NCI-H2227 treated with DMSO at 0.1 percent for 48 hours (cell line): ENCODE data around the gene ARPC5.

ENCODE experiments used
- DNase-seq: peaks from one replicate; lab custom pipeline; 2025; lab: John Stamatoyannopoulos, UW

The ARPC5 gene

GRCh38 chr1:183611021-183611420 is 24.6 kb downstream of the ARPC5 start:
- no peak for DNase-seq

GRCh38 chr1:183609759-183610452 is 25.7 kb downstream of the ARPC5 start:
- peak; percentile 18 for DNase-seq

- peak; percentile 34 for DNase-seq
Measured at GRCh38 chr1:183609313-183609712, 26.3 kb downstream of the ARPC5 start.

- DNase-seq: no peak
Measured at GRCh38 chr1:183607322-183607980, 28.1 kb downstream of the ARPC5 start.

GRCh38 chr1:183605904-183606303 is 29.7 kb downstream of the ARPC5 start:
- no peak for DNase-seq

GRCh38 chr1:183604815-183605214 is 30.8 kb downstream of the ARPC5 start:
- DNase-seq: no peak

- DNase-seq: no peak
Measured at GRCh38 chr1:183604038-183604808, 31.4 kb downstream of the ARPC5 start.

- no peak for DNase-seq
Measured at GRCh38 chr1:183602510-183602909, 33.1 kb downstream of the ARPC5 start.

GRCh38 chr1:183600634-183601033 is 34.9 kb downstream of the ARPC5 start:
- DNase-seq: no peak

GRCh38 chr1:183600136-183600535 is 35.4 kb downstream of the ARPC5 start:
- no peak for DNase-seq

GRCh38 chr1:183598386-183598785 is 37.2 kb downstream of the ARPC5 start:
- DNase-seq: no peak

- DNase-seq: no peak
Measured at GRCh38 chr1:183597656-183598347, 37.8 kb downstream of the ARPC5 start.

GRCh38 chr1:183596500-183596899 is 39.1 kb downstream of the ARPC5 start:
- DNase-seq: no peak

- DNase-seq: no peak
Measured at GRCh38 chr1:183595537-183595936, 40.0 kb downstream of the ARPC5 start.

- no peak for DNase-seq
Measured at GRCh38 chr1:183593356-183593755, 42.2 kb downstream of the ARPC5 start.

GRCh38 chr1:183592733-183593132 is 42.9 kb downstream of the ARPC5 start:
- DNase-seq: no peak

GRCh38 chr1:183590244-183591191 is 45.1 kb downstream of the ARPC5 start, which contains the start of gene NCF2:
NCF2 (minus strand) TSS chr1:183590459; CDS start chr1:183590329, 130 bp downstream.
- DNase-seq: no peak

- DNase-seq: no peak
Measured at GRCh38 chr1:183589874-183590243, 45.7 kb downstream of the ARPC5 start.

- no peak for DNase-seq
Measured at GRCh38 chr1:183589384-183589783, 46.2 kb downstream of the ARPC5 start.

GRCh38 chr1:183588827-183589226 is 46.8 kb downstream of the ARPC5 start:
- no peak for DNase-seq

GRCh38 chr1:183586926-183587325 is 48.7 kb downstream of the ARPC5 start:
- no peak for DNase-seq
